GM12878 (cell line): ENCODE measurements around the gene VAV2. TPM values are rescaled to one million over a fixed set of nuclear protein-coding genes. Genes with fewer than 3 reads are reported as not detected.
A peak's percentile ranks its signal among the peaks of the same experiment; 100 is the strongest.

Experiments used
- ATAC-seq: fragments of 200-7000 bp; cut with Tn5 transposase; 3 replicates; pipeline ENCODE4 v1.9.1; 2020; ENCODE audit warnings: mild to moderate bottlenecking, moderate library complexity
- BruUV-seq: library from RNA; stranded (reverse); fragments of 400-500 nt; replicated peaks from 2 replicates; lab custom pipeline; 2021; lab: Mats Ljungman, UMichigan
- CTCF ChIA-PET: fragments of 300-600 bp; sonication (Branson Sonifier 250); formaldehyde crosslinking; extraction: SDS; loops from one replicate; lab custom pipeline; 2021; ENCODE audit warnings: inconsistent platforms; lab: Yijun Ruan, JAX
- POLR2A ChIA-PET: fragments of 350-600 bp; formaldehyde crosslinking; extraction: SDS; loops from one replicate; lab custom pipeline; 2021; ENCODE audit warnings: inconsistent platforms; lab: Charles Lee
- RAD21 ChIA-PET: fragments of 300-600 bp; sonication (Branson Sonifier 250); formaldehyde crosslinking; loops from one replicate; lab custom pipeline; 2023; ENCODE audit warnings: antibody characterized with exemption; ENCODE audit not compliant: unreplicated experiment; lab: Charles Lee
- SMC1A ChIA-PET: fragments of 300-600 bp; sonication (Branson Sonifier 250); formaldehyde crosslinking; loops from one replicate; lab custom pipeline; 2023; ENCODE audit not compliant: unreplicated experiment, uncharacterized antibody; lab: Charles Lee
- DNase-seq: peaks from one replicate; pipeline ENCODE4 v3.0.0-alpha.2; 2011; ENCODE audit warnings: low read depth, low spot score
- FAIRE-seq: peaks from 3 replicates; lab custom pipeline; 2011; peaks lifted over from hg19 to GRCh38; lab: Jason Lieb, UNC
- H2AFZ ChIP-seq: 2 replicates; pipeline ENCODE4 v1.6.0; 2011; ENCODE audit warnings: low read depth, low read length, control low read depth; ENCODE audit not compliant: control insufficient read depth
- H3K27ac ChIP-seq: 2 replicates; pipeline ENCODE4 v1.5.1; 2011; ENCODE audit warnings: control low read depth; ENCODE audit not compliant: control insufficient read depth, insufficient read depth
- H3K27me3 ChIP-seq, 2 experiments: replicated peaks in 1 of 2; 2 replicates each; pipeline versions ENCODE4 v1.6.0 to v1.6.1; 2011; ENCODE audit warnings: low read length in 1 of 2; ENCODE audit not compliant: control insufficient read depth in 2 of 2, insufficient read depth in 2 of 2
- H3K36me3 ChIP-seq, 2 experiments: 2 replicates each; pipeline ENCODE4 v1.5.1; 2011; ENCODE audit warnings: low read length in 1 of 2; ENCODE audit not compliant: control insufficient read depth in 2 of 2, insufficient read depth in 2 of 2
- H3K4me1 ChIP-seq: 2 replicates; pipeline ENCODE4 v1.6.1; 2011; ENCODE audit warnings: mild to moderate bottlenecking, low read length, moderate library complexity, mixed read lengths; ENCODE audit not compliant: control insufficient read depth, insufficient read depth
- H3K4me2 ChIP-seq: 2 replicates; pipeline ENCODE4 v1.6.0; 2011; ENCODE audit warnings: control low read depth; ENCODE audit not compliant: control insufficient read depth, insufficient read depth
- H3K4me3 ChIP-seq: fragments of 200-600 bp; sonication (generic); 2 replicates; pipeline ENCODE4 v1.5.1; 2016
- H3K79me2 ChIP-seq: 2 replicates; pipeline ENCODE4 v1.6.0; 2011; ENCODE audit warnings: low read length; ENCODE audit not compliant: control insufficient read depth, insufficient read depth
- H3K9ac ChIP-seq: 2 replicates; pipeline ENCODE4 v1.8.0; 2011; ENCODE audit warnings: low read length, control low read depth, mixed read lengths; ENCODE audit not compliant: control insufficient read depth, insufficient read depth
- H3K9me3 ChIP-seq: replicated peaks from 3 replicates; pipeline ENCODE4 v1.5.1; 2011; ENCODE audit warnings: mild to moderate bottlenecking, low read length; ENCODE audit not compliant: control insufficient read depth, insufficient read depth
- H4K20me1 ChIP-seq: 2 replicates; pipeline ENCODE4 v1.6.0; 2011; ENCODE audit not compliant: control insufficient read depth, insufficient read depth
- CTCF ChIP-seq, 3 experiments: IDR thresholded peaks in 2 of 3; conservative IDR thresholded peaks in 1 of 3; 2 replicates each; pipeline ENCODE4 v1.5.1; 2011; ENCODE audit warnings: low read depth in 3 of 3, low read length in 3 of 3, mild to moderate bottlenecking in 3 of 3, control low read depth in 2 of 3, moderate library complexity in 2 of 3, inconsistent platforms in 1 of 3, mixed read lengths in 1 of 3; ENCODE audit not compliant: control insufficient read depth in 2 of 3, insufficient read depth in 1 of 3; ENCODE audit errors: extremely low read depth in 1 of 3
- NR2F1 ChIP-seq: fragments of 450-650 bp; conservative IDR thresholded peaks from 2 replicates; pipeline ENCODE4 v1.6.1; 2017; ENCODE audit warnings: mild to moderate bottlenecking
- RFX5 ChIP-seq: IDR thresholded peaks from 2 replicates; pipeline ENCODE4 v1.6.1; 2011; ENCODE audit warnings: low read depth, low read length, improper control_type of control experiment
- SKIL ChIP-seq: fragments of 450-650 bp; IDR thresholded peaks from 2 replicates; pipeline ENCODE4 v1.6.1; 2017; ENCODE audit warnings: mild to moderate bottlenecking, low read depth, inconsistent platforms; ENCODE audit not compliant: poor library complexity, severe bottlenecking
- WGBS: methylation state at CpG from one replicate; pipeline ENCODE4 v1.1.6; 2016; ENCODE audit warnings: low lambda C conversion rate; ENCODE audit not compliant: insufficient replicate concordance, insufficient coverage; ENCODE audit errors: missing lambda C conversion rate; 5-methylcytosine and 5-hydroxymethylcytosine counted together
- in situ Hi-C: fragments of 300-500 bp; cut with MboI; formaldehyde crosslinking; loops from 9 replicates; pipeline ENCODE4 v1.14.3; 2018; ENCODE audit warnings: mixed read lengths
- intact Hi-C: fragments of 100-400 bp; cut with micrococcal nuclease; formaldehyde crosslinking; loops from one replicate; pipeline ENCODE4 v1.14.2; 2022; ENCODE audit not compliant: unreplicated experiment
- polyA plus RNA-seq, 11 experiments: library from polyadenylated mRNA; depleted of rRNA in 4 of 11; unstranded in 6 of 11; stranded (reverse) in 5 of 11; fragments of >200 nt; fragmentation: Nextera tagmentation in 4 of 11; fragmentation: Illumina TruSeq in 1 of 11; extraction: Ambion mirVana in 4 of 11; extraction: Trizol in 1 of 11; gene quantifications; 1 replicate in 1 of 11; 2 replicates in 10 of 11; pipeline versions ENCODE4 v1.2.1 to v1.2.3, GENCODE V29; 2011 to 2016; ENCODE audit warnings: inconsistent platforms in 2 of 11, missing spikeins in 2 of 11, low read depth in 1 of 11
- total RNA-seq, 4 experiments: library from RNA; depleted of rRNA in 3 of 4; stranded (reverse); fragments of >200 nt in 3 of 4; fragmentation: Illumina TruSeq in 1 of 4; extraction: Trizol in 1 of 4; gene quantifications; 2 replicates each; pipeline versions ENCODE4 v1.2.1 to v1.2.3, GENCODE V29; 2013 to 2021

VAV2 gene
- total and polyA plus RNA-seq, 10 of the 15 experiments (the other 5 are each of a cell fraction or from before 2014, with no cell fraction given): 0.13 to 43.9 (median 16.9) TPM

GRCh38 chr9:133728856-133729616 is 263.1 kb downstream of the VAV2 start:
- H3K36me3 ChIP-seq: no peaks in the 10 kb centered on the region
- H3K4me1 ChIP-seq: no peaks in the 10 kb centered on the region
- ChIA-PET RAD21 (no interaction called here), CTCF (no interaction called here), SMC1A (no interaction called here), POLR2A (no interaction called here)
- H3K4me3 ChIP-seq: no peak overlapping the region
- H3K27me3 ChIP-seq: no peaks in the 10 kb centered on the region; a peak in 2 of 4 replicates
- no peak for ATAC-seq
- H3K4me2 ChIP-seq: no peak overlapping the region
- H2AFZ ChIP-seq: no peak overlapping the region
- in situ Hi-C loops (no loop called here), intact Hi-C loops (loop anchor here (10.0 kb wide), 1 partner anchor 144 kb away; no protein-coding TSS in a partner anchor)
- TF ChIP-seq SKIL: no peak
- BruUV-seq: no TSS peak
- no peak overlapping the region for H3K27ac ChIP-seq
- no peak for DNase-seq
- no peaks in the 10 kb centered on the region for H3K79me2 ChIP-seq
- no peaks in the 10 kb centered on the region for H3K9me3 ChIP-seq
- no peaks in the 10 kb centered on the region for H4K20me1 ChIP-seq
- WGBS: 17% methylated on average over 9 of the region's 10 CpGs
- FAIRE-seq: no peak
- H3K9ac ChIP-seq: no peak overlapping the region

GRCh38 chr9:133727876-133728441 is 264.2 kb downstream of the VAV2 start:
- no peaks in the 10 kb centered on the region; a peak in 2 of 4 replicates for H3K27me3 ChIP-seq
- no peaks in the 10 kb centered on the region for H3K79me2 ChIP-seq
- H3K9ac ChIP-seq: no peak overlapping the region
- no peaks in the 10 kb centered on the region for H3K9me3 ChIP-seq
- H2AFZ ChIP-seq: no peak overlapping the region
- ChIA-PET CTCF (interaction anchor here (1.0 to 1.7 kb wide), 6 partner anchors 8 to 194 kb away, joined by 3 to 10 read pairs (median 5); no protein-coding TSS in a partner anchor), RAD21 (interaction anchor here (1.6 to 2.2 kb wide), 2 partner anchors 194 to 266 kb away, joined by 5 to 9 read pairs; partner anchors contain the start of gene ADAMTSL2), SMC1A (no interaction called here), POLR2A (no interaction called here)
- H3K4me3 ChIP-seq: no peak overlapping the region
- FAIRE-seq: no peak
- 41% methylated on average over 16 of the region's 18 CpGs for WGBS
- intact Hi-C loops (loop anchor here (2.0 to 10.0 kb wide), 2 partner anchors 143 to 195 kb away; no protein-coding TSS in a partner anchor), in situ Hi-C loops (no loop called here)
- H3K36me3 ChIP-seq: no peaks in the 10 kb centered on the region
- H3K27ac ChIP-seq: no peak overlapping the region
- 0 out of 6 replicates have a peak, but pooled peaks of 2 of the 3 experiments have one; percentile 2 to 7 for TF ChIP-seq CTCF (IDR thresholded peaks at IDR 0.05 in 2 of 3, conservative IDR thresholded peaks at IDR 0.05 in 1 of 3; ENCODE audit: control insufficient read depth in 2 of 3, extremely low read depth in 1 of 3, insufficient read depth in 1 of 3, low read depth in 3 of 3, low read length in 3 of 3)
- TF ChIP-seq NR2F1: no peak
- no peak for TF ChIP-seq RFX5
- no peak for DNase-seq
- BruUV-seq: no TSS peak
- no peaks in the 10 kb centered on the region for H3K4me1 ChIP-seq
- ATAC-seq: peak; percentile 54
- H3K4me2 ChIP-seq: no peak overlapping the region
- no peaks in the 10 kb centered on the region for H4K20me1 ChIP-seq
